Fibroblast of villous mesenchyme (primary cell): Measurements from ENCODE around the gene KCNJ6. TPM values are rescaled to one million over a fixed set of nuclear protein-coding genes. Genes with fewer than 3 reads are reported as not detected.

Experiments
- DNase-seq: peaks from one replicate; pipeline ENCODE4 v3.0.0-alpha.2; 2010; ENCODE audit warnings: low read depth
- H3K4me3 ChIP-seq: 2 replicates; pipeline ENCODE4 v1.5.1; 2011; ENCODE audit warnings: low read depth, mild to moderate bottlenecking, low read length
- CTCF ChIP-seq: IDR thresholded peaks from 2 replicates; pipeline ENCODE4 v1.5.1; 2012; ENCODE audit warnings: low read depth, mild to moderate bottlenecking, low read length; ENCODE audit not compliant: insufficient read depth
- total RNA-seq: library from RNA; depleted of rRNA; stranded (reverse); fragments of >200 nt; gene quantifications from 2 replicates; pipeline ENCODE4 v1.2.3, GENCODE V29; 2012

The KCNJ6 gene
- total RNA-seq, 1 donor = not detected

DNA sequence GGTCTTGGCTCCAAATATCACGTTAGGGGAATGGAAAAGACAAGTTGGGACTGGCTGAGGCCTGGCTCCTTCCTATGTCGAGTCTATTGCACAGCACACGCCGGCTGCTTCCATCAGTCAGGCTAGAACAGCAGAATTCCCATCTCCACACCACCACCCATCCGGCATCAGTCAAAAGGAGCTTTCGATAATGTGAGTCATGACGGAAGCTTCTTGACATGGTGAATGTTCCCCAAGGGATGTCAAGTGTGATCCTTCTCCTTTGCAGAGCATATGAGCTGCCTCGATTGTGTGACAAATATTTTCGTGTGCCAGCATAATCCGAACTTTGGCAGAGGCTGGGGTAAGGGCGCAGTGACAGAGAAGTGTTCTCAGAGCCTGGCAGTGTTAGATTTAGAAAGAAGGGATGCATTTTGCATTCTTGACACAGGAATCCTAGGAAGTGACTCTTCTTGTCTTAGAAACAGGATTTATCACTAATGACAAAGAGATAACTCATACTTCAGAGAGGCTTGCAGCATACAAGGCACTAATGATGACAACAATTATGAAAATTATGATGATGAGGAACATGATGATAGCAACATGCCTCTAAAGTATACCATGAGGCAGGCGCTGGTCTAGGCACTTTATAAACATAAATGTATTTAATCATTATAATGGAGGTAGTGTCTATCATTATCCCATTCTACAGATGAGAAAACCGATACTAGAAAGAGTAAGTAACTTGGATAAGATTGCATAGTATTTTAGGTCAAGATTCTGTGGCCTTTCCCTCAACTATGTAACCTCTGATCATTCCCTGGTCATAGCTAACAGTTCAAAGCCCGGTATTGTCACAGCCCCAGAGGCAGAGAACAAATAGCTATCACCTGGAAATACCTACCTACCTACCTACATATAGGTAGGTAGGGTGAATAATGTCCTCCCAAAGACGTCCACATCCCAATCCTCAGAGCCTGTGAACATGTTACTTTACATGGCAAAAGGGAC lies 135.0 kb downstream of the KCNJ6 start:
- H3K4me3 ChIP-seq = no peak overlapping the region
- no peak for TF ChIP-seq CTCF
- DNase-seq = no peak

- no peak for DNase-seq
- H3K4me3 ChIP-seq = no peak overlapping the region
- no peak for TF ChIP-seq CTCF
These were observed 145.1 kb downstream of the KCNJ6 start for GRCh38 chr21:37771181-37771580.

- TF ChIP-seq CTCF = no peak
- H3K4me3 ChIP-seq = no peak overlapping the region
- DNase-seq = no peak
These were observed 145.8 kb downstream of the KCNJ6 start for GRCh38 chr21:37770461-37770860.

- no peak overlapping the region for H3K4me3 ChIP-seq
- TF ChIP-seq CTCF = no peak
- DNase-seq = no peak
These were observed 146.6 kb downstream of the KCNJ6 start for GRCh38 chr21:37769656-37770055.

DNA sequence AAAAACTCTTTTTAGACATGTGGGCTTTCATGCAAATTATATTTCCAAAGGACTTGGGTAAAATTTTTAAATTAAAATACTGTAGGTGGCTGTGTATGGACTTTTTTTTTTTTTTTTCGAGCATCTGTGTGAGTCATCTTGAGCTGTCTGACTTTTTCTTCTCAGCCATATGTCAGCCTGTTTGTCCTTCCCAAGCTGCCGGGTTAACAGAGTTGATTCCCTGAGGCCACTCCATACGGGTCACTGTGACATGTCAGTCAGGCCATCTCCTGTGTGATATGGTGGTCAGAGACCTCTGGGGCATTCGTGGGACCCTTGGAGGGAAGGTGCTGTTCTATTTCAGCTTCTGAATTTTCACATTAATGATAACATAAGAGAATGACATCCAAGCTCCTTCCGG lies 148.3 kb downstream of the KCNJ6 start:
- no peak for TF ChIP-seq CTCF
- no peak overlapping the region for H3K4me3 ChIP-seq
- DNase-seq = no peak

DNA sequence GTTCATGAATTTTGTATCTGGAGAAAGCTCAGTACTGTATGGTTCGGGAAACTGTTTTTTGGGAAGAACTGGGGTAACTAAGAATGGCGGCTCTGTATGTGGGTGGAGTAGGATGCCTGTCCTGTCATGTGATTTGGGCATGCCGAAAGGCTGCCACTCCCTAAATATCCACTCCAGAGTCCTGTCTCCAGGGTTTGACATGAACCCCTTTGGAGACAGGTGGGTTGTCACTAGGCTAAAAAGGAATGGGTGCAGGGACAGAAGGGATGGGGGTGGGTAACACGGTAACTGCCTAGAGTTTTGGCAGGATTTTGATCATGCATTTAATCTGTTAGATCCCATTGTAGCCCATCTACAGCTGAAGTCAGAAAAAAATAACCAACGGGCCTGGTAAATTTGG lies 150.1 kb downstream of the KCNJ6 start:
- H3K4me3 ChIP-seq = no peak overlapping the region
- no peak for DNase-seq
- no peak for TF ChIP-seq CTCF
